HG03039 (cell line): ENCODE data around the gene ZNF212.

Experiments
- ATAC-seq: cut with Tn5 transposase; IDR thresholded peaks from one replicate; pipeline ENCODE4 v1.9.1; 2021; ENCODE audit warnings: mild to moderate bottlenecking, moderate library complexity; ENCODE audit not compliant: unreplicated experiment

Gene ZNF212

DNA sequence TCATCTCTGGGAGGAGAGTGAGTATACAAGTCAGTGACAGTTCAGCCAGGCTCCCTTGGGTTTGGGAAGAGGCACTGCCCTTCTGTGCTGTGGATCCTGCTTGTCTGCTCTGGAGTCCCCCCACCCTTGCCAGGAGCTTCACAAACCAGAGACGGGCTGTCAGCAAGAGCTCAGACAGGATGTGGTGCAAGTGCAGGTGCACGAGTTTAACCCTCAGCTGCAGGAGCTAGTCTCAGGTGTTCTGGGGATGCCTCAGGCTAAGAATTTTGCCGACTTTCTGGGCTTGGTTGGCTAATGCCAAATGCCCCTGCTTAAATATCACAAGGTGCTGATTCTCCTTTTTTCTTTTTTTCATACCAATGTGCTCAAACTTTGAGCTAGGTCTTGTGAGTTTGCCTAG lies 44.9 kb downstream of the ZNF212 start:
- no peak for ATAC-seq

DNA sequence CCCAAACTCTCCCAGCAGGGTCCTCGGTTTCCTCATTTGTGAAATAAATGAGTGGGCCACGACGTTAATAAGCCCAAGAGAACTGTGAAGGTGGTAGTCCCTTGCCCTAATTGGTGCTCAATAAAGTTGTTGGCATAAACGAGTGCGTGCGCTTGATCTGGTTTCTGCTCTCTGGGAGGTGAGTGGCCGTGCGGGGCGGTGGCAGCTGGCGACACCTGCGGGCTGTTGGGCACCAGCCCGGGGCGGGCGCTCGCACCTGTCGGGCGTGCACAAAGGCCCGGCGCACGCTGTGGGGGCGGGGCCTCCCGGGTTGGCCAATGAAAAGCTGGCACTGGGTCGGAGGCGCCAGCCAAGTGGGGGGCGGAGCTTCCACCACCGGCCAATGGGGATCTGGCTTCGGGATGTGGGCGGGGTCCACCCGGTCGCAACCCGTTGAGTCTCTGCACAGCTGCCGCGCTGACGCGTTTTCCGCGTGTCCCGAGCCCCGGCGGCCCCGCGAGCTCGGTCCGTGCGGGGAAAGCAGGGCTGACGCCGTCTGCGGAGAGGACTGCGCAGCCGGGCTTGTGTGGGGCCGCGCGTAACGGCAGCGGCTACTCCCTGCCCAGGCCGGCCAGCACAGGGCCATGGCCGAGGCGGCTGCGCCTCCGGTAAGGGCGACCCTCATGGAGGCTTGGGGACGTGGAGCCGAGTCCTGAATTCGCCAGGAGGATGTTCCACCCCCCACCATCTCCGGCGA lies 45.6 kb downstream of the ZNF212 start:
- peak; percentile 91 for ATAC-seq

DNA sequence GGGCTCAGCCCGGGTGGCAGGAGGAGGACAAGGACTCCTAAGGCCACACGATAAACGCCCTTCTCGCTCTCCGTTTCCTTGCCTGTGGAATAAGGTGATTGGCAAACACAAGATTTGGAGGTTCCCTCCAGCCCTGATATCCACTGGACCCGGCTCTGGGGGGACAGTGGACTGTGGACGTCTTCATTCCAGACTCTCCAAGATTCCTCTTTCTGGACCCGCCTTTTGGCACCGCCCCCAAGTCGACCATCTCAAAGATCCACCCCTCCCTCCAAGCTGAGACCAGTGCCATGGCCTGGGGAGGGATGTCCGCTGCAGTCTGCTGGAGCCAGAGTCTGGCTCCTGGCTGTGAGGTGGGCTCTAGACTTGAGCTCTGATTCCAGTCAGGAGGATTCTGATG lies 46.2 kb downstream of the ZNF212 start:
- ATAC-seq = no peak

DNA sequence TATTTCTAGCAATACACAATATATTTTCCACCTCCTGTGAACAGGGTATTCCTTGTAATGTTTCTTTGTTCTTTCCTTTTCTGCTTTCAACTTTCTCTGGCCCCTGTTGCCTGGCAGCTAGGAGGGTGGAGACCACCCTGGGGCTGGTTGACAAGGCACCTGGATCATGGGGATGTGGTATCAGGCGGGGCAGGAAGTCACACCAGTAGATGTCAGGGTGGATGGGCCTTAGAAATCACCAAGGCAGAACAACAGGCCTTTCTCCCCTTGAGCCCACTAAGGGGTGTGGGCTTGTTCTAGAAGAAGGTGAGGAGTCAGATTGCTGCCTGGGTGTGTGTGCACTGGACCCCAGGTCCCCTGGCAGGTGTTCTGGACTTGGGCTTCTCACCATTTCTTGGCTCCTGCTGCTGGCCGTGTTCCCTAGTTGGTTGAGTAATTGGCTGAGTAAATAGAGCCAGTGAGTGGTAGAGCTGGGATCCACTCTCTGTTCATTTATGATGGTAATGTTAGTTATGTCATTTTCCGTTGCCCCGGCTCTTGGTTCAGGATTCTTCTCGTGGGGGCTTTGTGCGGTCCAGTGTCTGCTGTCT lies 47.5 kb downstream of the ZNF212 start:
- no peak for ATAC-seq

DNA sequence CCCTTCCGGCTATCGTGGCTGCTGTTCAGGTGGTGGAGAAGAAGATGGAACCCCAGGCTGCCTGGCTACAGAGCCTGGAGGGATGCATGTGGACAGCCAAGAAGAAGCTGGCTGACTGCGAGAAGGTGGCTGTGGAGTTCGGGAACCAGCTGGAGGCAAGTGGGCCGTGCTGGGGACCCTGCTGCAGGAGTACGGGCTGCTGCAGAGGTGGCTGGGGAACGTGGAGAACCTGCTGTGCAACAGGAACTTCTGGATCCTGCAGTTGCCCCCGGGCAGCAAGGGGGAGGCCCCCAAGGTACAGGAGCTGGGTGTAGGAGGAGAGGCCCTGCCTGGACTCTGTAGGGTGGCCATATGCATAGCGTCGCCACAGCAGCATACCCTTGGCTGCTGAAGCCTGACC lies 48.2 kb downstream of the ZNF212 start:
- ATAC-seq = no peak

DNA sequence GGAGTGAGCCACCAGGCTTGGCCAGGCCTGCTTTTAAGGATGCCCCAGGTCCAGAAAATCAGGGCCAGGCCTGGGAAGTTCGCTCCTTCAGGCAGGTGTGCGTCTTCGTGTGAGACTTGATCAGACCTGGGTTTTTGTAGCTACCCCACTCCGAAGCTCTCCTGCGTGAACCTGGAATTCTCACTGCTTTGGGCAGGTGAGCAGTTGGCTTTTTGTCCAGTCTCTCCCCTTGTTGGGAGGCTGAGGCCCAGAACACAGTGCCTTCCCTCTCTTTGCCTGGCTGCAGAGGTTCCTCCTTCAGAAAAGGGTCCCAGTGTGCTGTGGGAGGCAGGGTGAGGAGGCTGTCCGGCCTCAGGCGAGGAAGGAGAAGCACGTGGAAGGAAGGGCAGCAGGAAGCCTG lies 49.8 kb downstream of the ZNF212 start:
- no peak for ATAC-seq

DNA sequence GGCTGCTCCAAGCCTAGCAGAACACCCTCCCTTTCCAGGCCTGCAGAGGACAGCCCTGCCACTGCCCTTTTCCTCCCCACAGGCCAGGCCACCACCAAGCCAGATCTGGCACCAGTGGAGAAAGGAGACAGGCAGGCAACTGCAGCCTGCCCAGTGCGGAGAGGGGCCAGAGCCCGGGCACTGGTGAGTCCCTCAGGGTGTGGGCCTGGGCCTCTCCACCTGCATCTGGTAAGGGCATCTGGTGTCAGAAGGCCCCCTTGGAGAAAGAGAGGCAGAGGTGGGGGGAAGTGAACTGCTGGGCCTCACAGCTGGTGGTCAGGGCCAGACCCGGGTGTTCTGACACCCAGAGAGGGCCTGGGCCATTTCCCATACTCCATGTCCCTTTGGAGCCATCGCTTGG lies 50.4 kb downstream of the ZNF212 start:
- no peak for ATAC-seq

DNA sequence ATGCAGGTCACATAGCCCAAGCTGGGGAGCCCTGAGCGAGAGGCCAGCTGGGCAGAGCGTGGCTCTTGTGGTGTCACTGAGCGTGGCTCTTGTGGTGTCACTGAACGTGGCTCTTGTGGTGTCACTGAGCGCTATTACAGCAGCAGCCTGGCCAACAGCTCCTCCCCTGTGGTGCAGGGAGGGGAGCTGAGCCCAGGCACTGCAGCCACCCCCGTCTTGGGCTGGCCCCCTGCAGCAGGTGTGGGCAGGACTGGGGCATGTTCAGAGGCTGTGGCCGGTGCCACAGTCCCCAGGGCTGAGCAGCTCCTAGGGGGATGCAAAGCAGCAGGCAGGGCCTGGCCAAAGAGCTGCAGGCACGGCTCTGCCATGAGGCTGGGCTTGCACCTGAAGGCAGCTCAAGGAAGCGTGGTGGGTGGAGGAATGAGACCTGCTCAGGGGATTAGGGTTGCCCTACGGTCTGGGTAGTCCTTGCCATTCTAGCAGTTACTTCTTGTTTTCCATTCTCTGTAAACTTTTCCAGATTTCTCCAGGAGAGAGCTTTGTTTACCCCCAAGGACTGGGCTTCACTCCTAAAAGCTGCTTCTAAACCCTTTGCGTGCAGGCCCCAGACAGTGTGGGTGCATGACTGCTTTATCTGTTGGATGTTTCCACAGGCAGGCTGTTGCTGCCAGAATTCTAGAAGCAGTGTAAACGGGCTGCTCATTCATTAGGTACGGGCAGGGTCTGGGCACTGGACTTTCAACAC lies 51.8 kb downstream of the ZNF212 start:
- ATAC-seq = no peak

DNA sequence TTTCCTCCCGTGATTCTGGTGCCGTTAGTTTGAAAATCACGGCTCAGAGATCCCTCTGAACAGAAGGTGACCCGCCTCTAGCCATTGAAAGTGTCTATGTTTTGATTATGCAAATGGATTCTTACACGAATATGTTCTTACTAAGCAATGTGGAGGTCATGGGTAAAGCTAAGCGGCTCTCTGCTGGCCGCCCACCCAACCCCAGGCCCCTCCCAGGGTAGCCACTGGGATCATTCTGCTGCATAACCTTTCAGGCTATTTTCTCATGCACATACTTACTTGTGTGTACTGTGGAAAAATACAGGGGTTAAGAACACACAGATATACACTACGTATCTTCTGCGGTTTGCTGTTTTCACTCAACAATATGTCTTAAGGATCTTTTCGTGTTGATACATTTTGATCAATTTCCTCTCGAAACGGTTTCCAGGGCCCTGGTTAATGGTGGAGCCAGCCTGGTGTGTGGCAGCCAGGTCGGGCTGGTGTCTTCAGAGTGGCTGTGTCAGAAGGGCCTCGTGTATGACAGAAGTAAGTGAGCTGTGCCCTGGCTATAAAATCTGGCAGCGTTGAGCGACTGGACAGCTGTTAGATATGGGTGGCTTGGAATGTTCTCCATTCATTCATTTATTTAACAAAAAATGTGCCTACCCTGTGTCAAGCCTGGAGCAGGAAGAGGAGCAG lies 52.5 kb downstream of the ZNF212 start:
- ATAC-seq = no peak

DNA sequence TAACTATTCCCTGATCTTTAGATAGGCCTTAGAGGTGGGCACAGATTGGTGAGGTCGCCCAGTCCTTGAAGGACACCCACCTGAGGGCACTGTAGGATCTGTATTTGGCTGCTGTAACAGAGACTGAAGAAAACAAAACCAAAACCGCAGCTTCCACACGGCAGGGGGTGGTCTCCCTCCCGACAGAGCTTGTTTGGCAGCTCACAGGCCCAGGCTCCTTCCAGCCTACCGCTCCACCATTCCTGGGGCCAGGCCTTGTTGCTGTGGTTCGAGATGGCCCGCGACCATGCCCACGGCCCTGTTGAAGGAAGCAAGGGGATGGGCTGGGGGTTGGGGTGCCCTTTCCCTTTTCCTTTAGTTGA lies 53.0 kb downstream of the ZNF212 start:
- ATAC-seq = no peak

DNA sequence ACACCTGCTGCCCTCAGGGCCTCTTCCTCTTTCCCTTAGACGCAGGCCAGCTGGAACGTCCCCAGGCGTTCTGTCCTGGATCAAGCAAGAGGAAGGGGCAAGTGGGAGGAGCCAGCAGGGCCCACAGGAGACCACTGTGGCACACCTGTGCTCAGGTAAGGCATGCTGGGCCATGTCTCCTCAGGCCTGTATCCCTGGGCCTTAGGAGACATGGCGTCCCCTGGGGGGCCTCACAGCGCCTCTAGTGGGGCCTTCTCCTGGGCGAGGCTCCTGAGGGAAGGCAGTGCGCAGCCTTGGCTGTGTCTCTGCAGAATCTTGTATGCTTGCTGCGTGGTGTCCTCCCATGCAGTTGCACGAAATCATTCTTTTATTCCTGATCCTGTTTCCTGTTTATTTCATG lies 53.9 kb downstream of the ZNF212 start:
- ATAC-seq = no peak

DNA sequence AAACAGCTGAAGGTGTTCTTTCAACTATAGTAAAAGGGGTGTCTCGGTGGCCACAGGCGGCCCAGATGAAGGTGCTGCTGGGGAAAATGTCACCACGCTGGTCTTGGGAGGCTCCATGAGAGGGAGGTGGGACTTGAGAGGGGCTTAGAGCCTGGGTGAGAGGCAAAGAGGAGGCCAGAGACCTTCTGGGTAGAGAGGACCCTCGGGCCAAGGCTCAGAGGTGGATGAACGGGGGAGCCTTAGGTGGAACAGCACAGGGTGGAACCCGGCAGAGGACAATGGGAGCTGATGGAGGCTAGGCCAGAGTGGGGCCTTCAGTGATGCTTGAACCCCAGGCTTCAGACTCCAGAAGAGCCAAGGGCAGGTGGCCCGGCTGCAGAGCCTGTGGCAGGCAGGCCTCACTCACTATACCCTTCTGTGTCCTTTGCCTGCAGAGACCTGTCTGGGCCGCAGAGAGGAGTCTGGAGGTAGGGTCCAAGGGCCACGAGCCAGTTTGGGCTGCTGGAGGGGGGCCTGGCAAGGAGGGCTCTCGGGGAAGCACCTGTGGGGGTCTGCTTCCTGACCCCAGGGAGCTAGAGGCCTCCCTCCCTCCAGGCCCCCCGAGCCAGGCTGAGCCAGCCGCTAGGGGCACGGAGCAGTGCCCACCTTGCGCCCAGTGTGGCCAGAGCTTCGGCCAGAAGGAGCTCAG lies 54.6 kb downstream of the ZNF212 start:
- ATAC-seq = no peak

DNA sequence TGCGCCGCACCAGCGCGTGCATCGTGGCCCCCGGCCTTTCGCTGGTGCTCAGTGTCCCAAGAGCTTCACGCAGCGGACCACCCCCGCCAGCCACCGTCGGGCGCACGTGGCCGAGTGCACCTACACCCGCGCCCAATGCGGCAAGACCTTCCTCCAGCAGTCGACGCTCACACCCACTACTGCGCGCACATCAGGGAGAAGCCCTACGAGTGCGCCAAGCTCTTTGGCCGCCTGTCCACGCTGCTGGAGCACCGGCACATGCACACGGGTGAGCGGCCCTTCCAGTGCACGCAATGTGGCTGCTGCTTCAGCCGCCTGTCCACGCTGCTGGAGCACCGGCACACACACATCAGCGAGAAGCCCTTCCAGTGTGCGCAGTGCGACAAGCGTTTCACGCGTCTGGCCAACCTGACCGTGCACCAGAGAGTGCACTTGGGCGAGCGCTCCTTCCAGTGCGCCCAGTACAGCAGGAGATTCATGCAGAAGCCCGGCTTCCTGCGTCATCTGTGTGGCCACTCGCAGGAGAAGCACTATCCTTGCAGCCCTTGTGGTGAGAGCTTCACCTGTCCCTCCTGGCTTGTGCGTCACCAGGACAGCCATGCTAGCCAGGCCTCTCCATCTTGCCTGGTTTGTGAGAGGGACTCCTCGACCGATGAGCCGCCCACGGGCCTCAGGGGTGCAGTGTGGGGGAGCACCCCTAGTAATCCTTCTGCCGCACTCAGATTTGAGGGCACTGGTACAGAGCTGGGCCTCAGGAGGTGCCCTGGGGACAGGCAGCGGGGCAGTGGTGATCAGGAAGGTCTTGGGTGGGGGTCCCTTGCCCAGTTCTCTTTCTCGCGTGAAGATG lies 55.4 kb downstream of the ZNF212 start:
- no peak for ATAC-seq

DNA sequence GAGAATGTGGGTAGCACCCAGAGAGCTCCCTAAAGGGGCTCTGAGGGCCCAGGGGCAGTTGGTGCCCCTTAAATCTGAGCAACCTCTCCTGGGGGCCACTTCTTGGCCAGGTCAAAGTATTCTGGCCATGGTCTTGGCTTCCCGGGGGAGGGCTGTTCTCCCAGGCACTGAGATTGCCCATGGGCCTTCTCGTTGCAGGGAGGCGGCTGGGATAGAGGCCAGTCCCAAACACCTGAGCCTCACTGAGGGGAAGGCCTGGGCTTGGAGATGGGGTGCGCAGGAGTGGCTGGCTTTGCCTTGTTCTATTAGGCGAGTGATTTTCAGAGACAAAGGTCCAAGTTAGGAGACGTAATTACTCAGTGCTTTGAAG lies 56.0 kb downstream of the ZNF212 start:
- ATAC-seq = no peak

DNA sequence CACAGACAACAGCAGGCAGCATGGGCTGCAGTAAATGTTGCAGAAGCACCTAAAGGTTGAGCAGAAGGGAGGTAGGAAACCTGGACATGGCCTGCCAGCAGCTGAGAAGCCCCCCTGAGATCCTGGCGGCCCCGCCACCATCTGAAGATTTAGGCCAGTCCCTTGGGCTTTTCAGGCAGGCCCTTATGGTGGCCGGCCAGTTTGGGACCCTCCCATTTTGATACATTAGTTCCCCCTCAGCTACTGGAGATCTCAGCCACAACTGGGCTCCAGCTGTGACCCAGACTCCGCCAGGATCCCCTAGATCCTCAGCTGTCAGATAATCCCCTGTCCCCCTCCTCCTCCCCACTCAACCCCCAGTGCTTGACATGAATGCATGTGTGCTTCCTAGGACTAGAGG lies 56.9 kb downstream of the ZNF212 start:
- ATAC-seq = no peak

DNA sequence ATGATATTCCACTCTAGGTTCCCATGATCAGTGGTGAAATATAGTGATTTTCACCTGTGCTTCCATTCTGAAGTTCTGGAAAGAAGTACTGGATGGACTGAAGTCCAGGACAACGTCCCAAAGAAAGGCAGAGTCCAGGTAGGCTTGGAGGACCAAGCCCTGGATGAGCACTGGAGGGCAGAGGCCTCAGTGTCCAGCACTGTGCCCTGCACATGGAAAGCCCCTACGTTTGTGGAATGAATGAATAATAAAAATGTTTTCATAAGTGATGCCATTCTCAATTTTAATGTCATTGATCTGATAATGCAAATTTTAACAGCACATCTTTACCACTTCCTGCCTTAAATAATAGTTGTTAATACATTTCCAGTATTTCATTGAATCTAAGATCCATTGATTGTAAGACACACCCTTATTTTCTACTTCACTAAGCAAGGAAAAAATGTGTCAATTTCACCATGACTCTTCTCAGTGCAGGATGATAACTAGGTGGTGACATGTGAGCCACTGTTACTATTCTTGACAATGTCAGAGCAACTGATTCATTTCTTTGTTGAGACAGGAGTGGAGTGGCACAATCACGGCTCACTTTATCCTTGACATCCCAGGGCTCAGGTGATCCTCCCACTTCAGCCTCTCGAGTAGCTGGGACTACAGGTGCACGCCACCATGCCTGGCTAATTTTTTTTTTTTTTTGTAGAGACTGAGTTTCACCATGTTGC lies 57.7 kb downstream of the ZNF212 start:
- ATAC-seq = no peak

DNA sequence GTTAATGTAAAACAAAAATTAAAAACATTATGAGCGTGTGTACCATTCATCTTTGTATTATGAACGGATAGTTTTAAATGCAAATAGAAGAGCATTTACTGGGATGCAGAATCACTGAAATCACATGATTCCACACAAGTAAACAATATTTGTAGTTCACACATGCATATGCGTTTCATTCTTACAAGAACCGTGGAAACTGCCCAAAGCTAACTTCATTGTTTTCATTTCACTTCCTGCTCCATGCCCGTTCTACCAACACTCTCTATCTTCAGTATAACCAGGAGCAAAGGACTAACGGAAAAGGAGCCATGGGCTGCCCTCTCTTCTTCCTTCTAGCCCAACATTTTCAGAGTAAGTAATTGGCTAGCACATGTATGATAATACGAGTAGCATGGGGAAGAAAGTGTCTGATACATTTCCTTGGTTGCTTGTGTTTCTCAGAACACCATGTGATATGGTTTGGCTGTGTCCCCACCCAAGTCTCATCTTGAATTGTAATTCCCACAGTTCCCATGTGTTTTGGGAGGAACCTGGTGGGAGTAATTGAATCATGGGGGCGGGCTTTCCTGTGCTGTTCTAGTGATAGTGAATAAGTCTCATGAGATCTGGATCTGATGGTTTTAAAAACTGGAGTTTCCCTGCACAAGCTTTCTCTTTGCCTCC lies 61.3 kb downstream of the ZNF212 start:
- no peak for ATAC-seq

DNA sequence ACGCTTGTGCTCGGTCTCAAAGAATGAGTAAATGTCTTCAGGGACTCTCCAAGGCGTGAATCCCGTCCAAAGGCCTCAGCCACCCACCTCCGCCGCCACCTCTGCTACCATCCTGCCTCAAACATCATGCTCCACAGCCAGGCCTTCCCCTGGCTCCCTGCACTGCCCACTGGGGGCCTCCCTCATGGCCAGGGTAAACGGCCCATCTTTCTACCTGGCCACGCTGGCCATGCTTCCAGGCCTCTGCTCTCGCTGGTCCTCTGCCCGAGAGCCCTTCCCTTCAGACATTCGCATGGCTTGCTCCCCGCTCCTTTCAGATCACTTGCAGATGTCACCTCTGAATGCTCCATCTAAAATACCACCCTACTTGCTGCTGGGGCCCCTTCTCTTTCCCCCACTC lies 62.8 kb downstream of the ZNF212 start:
- no peak for ATAC-seq

DNA sequence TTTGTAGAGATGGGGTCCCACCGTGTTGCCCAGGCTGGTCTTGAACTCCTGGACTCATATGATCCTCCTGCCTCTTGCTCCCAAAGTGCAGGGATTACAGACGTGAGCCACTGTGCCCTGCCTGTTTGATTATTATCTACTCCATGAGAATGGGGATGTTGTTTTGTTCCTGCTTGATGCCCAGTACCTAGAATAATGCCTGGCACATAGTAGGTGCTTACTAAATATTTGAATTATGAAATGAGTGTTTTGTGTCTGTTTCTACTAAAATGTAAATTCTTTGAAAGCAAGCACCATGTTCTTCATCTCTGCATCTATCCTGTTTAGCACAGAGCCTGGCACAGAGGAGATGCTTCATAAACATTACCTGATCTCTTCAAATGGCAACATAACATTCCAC lies 63.4 kb downstream of the ZNF212 start:
- ATAC-seq = no peak
